ENCODE results near the gene CP.

Gene CP

DNA sequence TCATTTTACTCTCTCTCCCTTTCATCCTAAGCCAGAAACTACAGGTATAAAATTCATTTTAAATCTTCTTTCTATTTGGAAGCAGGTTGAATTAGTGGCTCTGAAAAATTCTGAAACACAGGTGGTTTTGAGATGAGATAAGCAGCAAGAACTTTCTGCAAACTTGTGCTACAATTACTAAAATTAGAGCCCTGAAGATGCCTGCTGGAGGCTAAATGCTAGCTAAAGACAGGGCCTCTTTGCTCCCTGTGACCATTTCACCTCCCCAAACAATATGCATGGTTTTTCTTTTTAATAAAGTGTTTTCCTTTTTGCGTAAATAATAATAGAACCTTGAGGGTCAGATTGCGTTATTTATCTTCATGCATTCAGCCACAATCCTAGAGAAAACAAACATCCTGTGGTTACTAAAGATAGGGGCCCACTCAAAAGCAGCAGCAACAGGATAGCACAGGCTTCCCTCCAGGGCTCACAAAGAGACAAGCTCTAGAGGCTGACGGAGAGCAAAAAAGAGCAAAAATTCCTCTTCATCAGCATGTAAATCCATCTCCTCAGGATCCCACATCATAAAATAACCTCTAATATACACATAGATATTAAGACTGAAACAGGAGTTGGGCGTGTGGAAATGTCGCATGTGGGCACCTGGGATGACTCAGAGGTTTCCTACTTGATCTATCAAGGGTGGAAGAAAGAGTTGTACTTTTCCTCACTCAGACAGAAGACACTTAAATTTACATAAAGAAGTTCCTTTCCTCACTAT lies 26.5 kb upstream of the CP start:
- TF ChIP-seq CTCF (IDR thresholded peaks at IDR 0.05; ENCODE audit: borderline replicate concordance, extremely low read depth, low read length, poor library complexity, severe bottlenecking) (no peak), EZH2 (IDR thresholded peaks at IDR 0.05; ENCODE audit: borderline replicate concordance, low read depth, low read length, severe bottlenecking) (no peak)
- no peak overlapping the region for H3K27ac ChIP-seq (ENCODE audit: low read length)
- H4K20me1 ChIP-seq (ENCODE audit: insufficient read depth, low read length): no peaks in the 10 kb centered on the region
- DNase-seq (no peak), ATAC-seq (ENCODE audit: insufficient read depth, low read depth) (no peak)
- no peak overlapping the region for H3K4me2 ChIP-seq (ENCODE audit: insufficient read depth, low read length)
- H3K4me1 ChIP-seq (ENCODE audit: insufficient read depth, low read length): no peaks in the 10 kb centered on the region
- no peaks in the 10 kb centered on the region for H3K9me3 ChIP-seq (ENCODE audit: insufficient read depth, low read length, severe bottlenecking)
- no peak overlapping the region for H3K4me3 ChIP-seq (ENCODE audit: low read depth in 1 of 2, low read length in 2 of 2)
- H3K79me2 ChIP-seq (ENCODE audit: insufficient read depth, low read length): no peaks in the 10 kb centered on the region
- H2AFZ ChIP-seq (ENCODE audit: low read depth, low read length): no peak overlapping the region
- peaks cover 5% of the 10 kb centered on the region for H3K27me3 ChIP-seq (ENCODE audit: insufficient read depth, low read length, poor library complexity)
- H3K9ac ChIP-seq (ENCODE audit: low read depth, low read length): no peak overlapping the region
- H3K36me3 ChIP-seq (ENCODE audit: insufficient read depth, low read length): no peaks in the 10 kb centered on the region

DNA sequence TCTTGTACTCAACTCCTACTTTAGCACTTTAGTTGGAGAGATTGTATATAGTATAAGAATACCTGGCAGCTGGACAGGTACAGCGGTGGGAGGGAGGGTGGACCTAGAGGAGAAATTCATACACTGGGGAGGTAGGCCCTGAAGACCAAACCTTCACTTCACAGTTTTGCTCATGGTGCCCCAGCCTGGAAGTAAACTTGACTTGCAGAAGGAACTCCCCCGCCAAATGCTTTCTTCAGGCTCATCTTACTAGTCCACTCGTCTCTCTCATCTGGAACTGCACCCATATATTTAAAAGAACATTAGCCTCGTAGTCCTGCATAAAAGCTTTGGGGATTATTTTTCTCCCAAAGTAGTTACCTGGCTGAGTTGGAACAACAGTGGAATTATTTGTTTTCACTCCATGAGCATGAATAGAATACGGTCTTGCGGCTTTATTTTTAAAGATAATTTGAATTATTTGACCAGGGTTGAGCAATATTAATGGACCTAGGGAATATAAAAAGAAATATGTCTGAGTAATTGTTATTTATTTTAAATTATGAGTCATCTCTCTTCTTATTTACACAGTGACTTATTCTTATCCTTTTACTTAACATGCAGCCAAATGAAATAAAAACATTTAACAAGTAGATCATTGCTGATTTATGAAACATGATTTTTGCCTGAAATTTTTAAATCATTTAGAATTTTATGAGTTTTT lies 25.5 kb upstream of the CP start:
- H3K4me2 ChIP-seq (ENCODE audit: insufficient read depth, low read length): no peak overlapping the region
- no peaks in the 10 kb centered on the region for H3K4me1 ChIP-seq (ENCODE audit: insufficient read depth, low read length)
- H4K20me1 ChIP-seq (ENCODE audit: insufficient read depth, low read length): no peaks in the 10 kb centered on the region

DNA sequence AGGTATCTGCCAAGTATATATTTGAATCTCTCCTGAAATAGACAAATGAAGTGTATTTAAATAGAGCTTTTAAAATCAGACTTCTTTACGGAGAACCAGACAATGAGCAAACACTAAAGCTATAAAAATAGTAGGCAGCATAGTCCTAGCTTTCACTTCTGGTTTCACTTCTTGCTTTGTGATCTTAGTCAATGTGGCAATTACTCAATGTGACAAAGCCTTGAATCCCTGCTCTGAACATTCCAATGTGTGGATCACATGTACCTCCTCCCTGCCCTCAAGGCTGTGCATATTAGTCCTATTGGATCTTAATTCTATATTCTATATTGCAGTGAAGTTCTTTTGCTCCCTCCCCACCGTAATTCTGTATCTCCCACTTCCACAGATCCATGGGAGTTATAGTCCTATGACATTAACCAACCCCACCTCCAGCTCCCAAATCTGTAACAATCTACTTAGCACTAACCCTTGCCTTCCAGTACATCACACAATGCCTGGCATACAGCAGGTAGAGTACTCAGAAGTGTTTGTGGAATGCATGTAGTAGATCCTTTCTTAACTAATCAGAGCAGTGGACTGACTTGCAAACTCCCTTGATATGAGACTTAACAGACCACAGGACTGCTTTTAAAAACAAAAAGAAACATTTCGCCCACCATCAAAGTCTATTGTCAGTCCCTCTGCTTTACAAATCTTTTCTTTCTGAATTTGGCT lies 24.3 kb upstream of the CP start:
- no peak overlapping the region for H3K4me2 ChIP-seq (ENCODE audit: insufficient read depth, low read length)
- H3K9ac ChIP-seq (ENCODE audit: low read depth, low read length): no peak overlapping the region
- H3K27ac ChIP-seq (ENCODE audit: low read length): no peak overlapping the region
- H3K79me2 ChIP-seq (ENCODE audit: insufficient read depth, low read length): no peaks in the 10 kb centered on the region
- H3K4me1 ChIP-seq (ENCODE audit: insufficient read depth, low read length): no peaks in the 10 kb centered on the region
- no peak for TF ChIP-seq CTCF (IDR thresholded peaks at IDR 0.05; ENCODE audit: borderline replicate concordance, extremely low read depth, low read length, poor library complexity, severe bottlenecking)
- TF ChIP-seq EZH2 (IDR thresholded peaks at IDR 0.05; ENCODE audit: borderline replicate concordance, low read depth, low read length, severe bottlenecking): no peak
- no peak for ATAC-seq (ENCODE audit: insufficient read depth, low read depth)
- H3K9me3 ChIP-seq (ENCODE audit: insufficient read depth, low read length, severe bottlenecking): no peaks in the 10 kb centered on the region
- H2AFZ ChIP-seq (ENCODE audit: low read depth, low read length): no peak overlapping the region
- H4K20me1 ChIP-seq (ENCODE audit: insufficient read depth, low read length): no peaks in the 10 kb centered on the region
- no peak for DNase-seq
- no peak overlapping the region for H3K4me3 ChIP-seq (ENCODE audit: low read depth in 1 of 2, low read length in 2 of 2)
- H3K27me3 ChIP-seq (ENCODE audit: insufficient read depth, low read length, poor library complexity): peaks cover 5% of the 10 kb centered on the region
- H3K36me3 ChIP-seq (ENCODE audit: insufficient read depth, low read length): no peaks in the 10 kb centered on the region

More for the DNA sequence above, 25.5 kb upstream of the CP start:
- H3K4me3 ChIP-seq (ENCODE audit: low read depth in 1 of 2, low read length in 2 of 2): no peak overlapping the region
- no peaks in the 10 kb centered on the region for H3K79me2 ChIP-seq (ENCODE audit: insufficient read depth, low read length)
- DNase-seq (no peak), ATAC-seq (ENCODE audit: insufficient read depth, low read depth) (no peak)
- TF ChIP-seq EZH2 (IDR thresholded peaks at IDR 0.05; ENCODE audit: borderline replicate concordance, low read depth, low read length, severe bottlenecking) (no peak), CTCF (IDR thresholded peaks at IDR 0.05; ENCODE audit: borderline replicate concordance, extremely low read depth, low read length, poor library complexity, severe bottlenecking) (no peak)
- H3K9ac ChIP-seq (ENCODE audit: low read depth, low read length): no peak overlapping the region
- no peak overlapping the region for H2AFZ ChIP-seq (ENCODE audit: low read depth, low read length)
- H3K36me3 ChIP-seq (ENCODE audit: insufficient read depth, low read length): no peaks in the 10 kb centered on the region
- no peak overlapping the region for H3K27ac ChIP-seq (ENCODE audit: low read length)
- H3K9me3 ChIP-seq (ENCODE audit: insufficient read depth, low read length, severe bottlenecking): no peaks in the 10 kb centered on the region
- peaks cover 5% of the 10 kb centered on the region for H3K27me3 ChIP-seq (ENCODE audit: insufficient read depth, low read length, poor library complexity)

Data from DND-41 (cell line).